ENCODE results near the gene APLP2. TPM values are rescaled to one million over a fixed set of nuclear protein-coding genes. Genes with fewer than 3 reads are reported as not detected.

APLP2 gene
- total RNA-seq, 2 experiments from 2014 or later = 18.9 to 19.8 TPM

DNA sequence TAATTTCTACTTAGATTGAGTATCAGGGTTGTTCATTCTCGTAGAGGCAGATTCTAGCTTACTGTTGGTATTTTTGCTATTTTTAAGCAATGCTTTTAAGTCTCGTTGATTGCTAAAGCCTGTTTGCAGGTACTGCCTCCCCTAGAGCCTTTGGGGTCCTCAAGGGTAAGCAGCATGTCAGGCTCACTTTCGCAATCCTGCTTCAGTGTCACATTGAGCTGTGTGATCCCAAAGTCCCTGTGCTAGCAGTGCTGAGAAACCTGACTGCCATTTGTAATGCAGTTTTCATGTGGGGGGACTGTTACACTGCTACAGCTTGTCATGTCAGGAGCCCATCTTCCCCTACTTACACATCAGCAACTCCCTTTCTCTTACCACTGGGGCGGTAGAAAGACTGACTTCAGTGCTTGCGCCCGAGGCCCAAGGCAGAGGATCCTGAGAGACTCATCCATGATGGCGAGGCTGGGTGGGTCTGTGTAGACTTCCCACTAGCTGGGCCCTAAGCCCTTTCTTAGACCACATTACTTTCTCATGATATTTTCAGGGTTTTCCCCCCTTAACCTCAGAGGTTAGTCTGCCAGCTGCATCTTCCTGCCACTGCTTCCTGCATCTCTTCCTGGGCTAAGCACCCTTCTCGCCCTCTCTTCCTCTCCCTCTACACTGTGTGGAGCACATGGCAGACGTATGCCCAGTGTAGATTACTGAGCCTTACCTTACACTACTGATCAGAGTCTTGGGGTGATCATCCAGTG lies 49.1 kb downstream of the APLP2 start:
- DNase-seq = peak; percentile 18
- Mint-ChIP-seq H3K4me1 (peaks cover 41% of the 10 kb centered on the region), H3K4me3 (no peak overlapping the region), H3K9me3 (no peaks in the 10 kb centered on the region), H3K36me3 (ENCODE audit: low read depth) (peaks cover 9% of the 10 kb centered on the region), H3K27me3 (peaks cover 29% of the 10 kb centered on the region), H3K27ac (no peak overlapping the region)
- CTCF ChIA-PET = interaction anchor here (0.6 to 0.9 kb wide), 3 partner anchors 74 to 113 kb away, joined by 3 to 5 read pairs (median 5); no protein-coding TSS in a partner anchor
- POLR2A ChIA-PET = no interaction called here

- Mint-ChIP-seq H3K36me3 (ENCODE audit: low read depth) (peaks cover 9% of the 10 kb centered on the region), H3K4me3 (no peak overlapping the region), H3K9me3 (no peaks in the 10 kb centered on the region), H3K27me3 (peaks cover 30% of the 10 kb centered on the region), H3K27ac (no peak overlapping the region), H3K4me1 (peaks cover 41% of the 10 kb centered on the region)
- POLR2A ChIA-PET = no interaction called here
- CTCF ChIA-PET = interaction anchor here (1.0 kb wide), 1 partner anchor 13 kb away, joined by 5 read pairs; no protein-coding TSS in a partner anchor
- DNase-seq = no peak
Measured at GRCh38 chr11:130120045-130120444, 50.4 kb downstream of the APLP2 start.

GRCh38 chr11:130121445-130121978 lies 51.8 kb downstream of the APLP2 start:
- H3K9me3 Mint-ChIP-seq = no peaks in the 10 kb centered on the region
- peaks cover 41% of the 10 kb centered on the region for H3K4me1 Mint-ChIP-seq
- CTCF ChIA-PET = interaction anchor here (1.4 to 1.8 kb wide), 2 partner anchors 10 to 198 kb away, joined by 3 to 6 read pairs; no protein-coding TSS in a partner anchor
- DNase-seq = peak; percentile 21
- peaks cover 9% of the 10 kb centered on the region for H3K36me3 Mint-ChIP-seq (ENCODE audit: low read depth)
- peaks cover 23% of the 10 kb centered on the region for H3K27me3 Mint-ChIP-seq
- POLR2A ChIA-PET = no interaction called here
- H3K27ac Mint-ChIP-seq = no peak overlapping the region
- no peak overlapping the region for H3K4me3 Mint-ChIP-seq

- no peaks in the 10 kb centered on the region for H3K9me3 Mint-ChIP-seq
- no peak overlapping the region for H3K27ac Mint-ChIP-seq
- CTCF ChIA-PET = interaction anchor here (0.6 to 1.8 kb wide), 4 partner anchors 10 to 247 kb away, joined by 3 to 6 read pairs (median 3); no protein-coding TSS in a partner anchor
- H3K27me3 Mint-ChIP-seq = peaks cover 23% of the 10 kb centered on the region
- H3K36me3 Mint-ChIP-seq (ENCODE audit: low read depth) = peaks cover 9% of the 10 kb centered on the region
- POLR2A ChIA-PET = no interaction called here
- DNase-seq = no peak
- peaks cover 41% of the 10 kb centered on the region for H3K4me1 Mint-ChIP-seq
- H3K4me3 Mint-ChIP-seq = no peak overlapping the region
Measured at GRCh38 chr11:130122141-130122575, 52.5 kb downstream of the APLP2 start.

GRCh38 chr11:130123414-130124040 lies 53.8 kb downstream of the APLP2 start:
- ChIA-PET POLR2A (no interaction called here), CTCF (no interaction called here)
- peaks cover 23% of the 10 kb centered on the region for H3K27me3 Mint-ChIP-seq
- H3K36me3 Mint-ChIP-seq (ENCODE audit: low read depth) = peaks cover 9% of the 10 kb centered on the region
- H3K4me1 Mint-ChIP-seq = peaks cover 35% of the 10 kb centered on the region
- H3K27ac Mint-ChIP-seq = no peak overlapping the region
- no peaks in the 10 kb centered on the region for H3K9me3 Mint-ChIP-seq
- no peak for DNase-seq
- no peak overlapping the region for H3K4me3 Mint-ChIP-seq

DNA sequence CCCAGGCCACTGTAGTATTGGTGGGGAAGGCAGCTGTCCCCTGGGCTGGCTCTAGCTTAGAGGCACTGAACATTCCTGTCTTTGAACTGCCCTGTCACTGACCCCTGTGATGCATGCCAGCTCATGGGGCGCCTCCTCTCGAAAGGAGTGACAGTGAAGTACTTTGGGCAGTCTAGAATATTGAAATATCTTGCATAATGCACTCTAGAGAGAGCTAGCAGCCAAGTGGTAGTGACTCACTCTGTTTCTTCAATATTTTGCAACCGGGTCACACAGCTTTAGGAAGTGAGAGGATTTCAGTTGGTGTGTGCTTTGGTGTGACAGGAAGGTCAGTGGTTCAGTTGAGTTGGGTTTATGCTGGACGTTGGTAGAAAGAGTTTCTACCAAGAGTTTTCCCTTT lies 54.4 kb downstream of the APLP2 start:
- no peak for DNase-seq
- Mint-ChIP-seq H3K27ac (no peak overlapping the region), H3K9me3 (no peaks in the 10 kb centered on the region), H3K4me3 (no peak overlapping the region), H3K36me3 (ENCODE audit: low read depth) (peaks cover 9% of the 10 kb centered on the region), H3K4me1 (peaks cover 29% of the 10 kb centered on the region), H3K27me3 (peaks cover 22% of the 10 kb centered on the region)
- ChIA-PET CTCF (no interaction called here), POLR2A (no interaction called here)

GRCh38 chr11:130125638-130126037 lies 55.9 kb downstream of the APLP2 start:
- Mint-ChIP-seq H3K9me3 (no peaks in the 10 kb centered on the region), H3K27ac (no peak overlapping the region), H3K27me3 (peaks cover 9% of the 10 kb centered on the region), H3K4me1 (peaks cover 22% of the 10 kb centered on the region), H3K4me3 (no peak overlapping the region), H3K36me3 (ENCODE audit: low read depth) (peaks cover 9% of the 10 kb centered on the region)
- ChIA-PET CTCF (no interaction called here), POLR2A (no interaction called here)
- DNase-seq = no peak

GRCh38 chr11:130126516-130126915 lies 56.8 kb downstream of the APLP2 start:
- H3K36me3 Mint-ChIP-seq (ENCODE audit: low read depth) = peaks cover 9% of the 10 kb centered on the region
- CTCF ChIA-PET = no interaction called here

DNA sequence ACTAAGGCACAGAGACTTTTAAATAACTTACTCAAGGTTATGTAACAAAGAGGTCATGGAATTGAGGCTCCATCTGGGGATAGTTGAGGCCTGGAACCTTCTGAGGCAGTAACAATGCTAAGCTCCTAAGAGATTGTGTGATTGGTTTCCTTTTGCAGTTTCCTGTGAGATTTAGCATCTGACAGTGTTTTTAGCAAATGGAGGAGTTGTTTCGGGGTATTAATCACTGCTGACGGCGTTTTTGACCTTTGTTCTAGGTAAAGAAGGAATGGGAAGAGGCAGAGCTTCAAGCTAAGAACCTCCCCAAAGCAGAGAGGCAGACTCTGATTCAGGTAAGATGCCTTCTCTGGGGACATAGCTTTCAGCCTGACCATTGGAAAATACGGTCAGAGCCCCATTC lies 57.8 kb downstream of the APLP2 start:
- Mint-ChIP-seq H3K27ac (no peak overlapping the region), H3K4me1 (peaks cover 3% of the 10 kb centered on the region), H3K4me3 (no peak overlapping the region), H3K9me3 (no peaks in the 10 kb centered on the region), H3K27me3 (peaks cover 4% of the 10 kb centered on the region), H3K36me3 (ENCODE audit: low read depth) (peaks cover 4% of the 10 kb centered on the region)
- no peak for DNase-seq
- ChIA-PET POLR2A (interaction anchor here (0.7 kb wide), 1 partner anchor 214 kb away, joined by 3 read pairs; no protein-coding TSS in a partner anchor), CTCF (interaction anchor here (0.6 to 1.2 kb wide), 4 partner anchors 10 to 728 kb away, joined by 3 read pairs; no protein-coding TSS in a partner anchor)

More at GRCh38 chr11:130126516-130126915, 56.8 kb downstream of the APLP2 start:
- Mint-ChIP-seq H3K9me3 (no peaks in the 10 kb centered on the region), H3K4me1 (peaks cover 13% of the 10 kb centered on the region), H3K27ac (no peak overlapping the region), H3K4me3 (no peak overlapping the region), H3K27me3 (peaks cover 7% of the 10 kb centered on the region)
- DNase-seq = no peak
- POLR2A ChIA-PET = no interaction called here

DNA sequence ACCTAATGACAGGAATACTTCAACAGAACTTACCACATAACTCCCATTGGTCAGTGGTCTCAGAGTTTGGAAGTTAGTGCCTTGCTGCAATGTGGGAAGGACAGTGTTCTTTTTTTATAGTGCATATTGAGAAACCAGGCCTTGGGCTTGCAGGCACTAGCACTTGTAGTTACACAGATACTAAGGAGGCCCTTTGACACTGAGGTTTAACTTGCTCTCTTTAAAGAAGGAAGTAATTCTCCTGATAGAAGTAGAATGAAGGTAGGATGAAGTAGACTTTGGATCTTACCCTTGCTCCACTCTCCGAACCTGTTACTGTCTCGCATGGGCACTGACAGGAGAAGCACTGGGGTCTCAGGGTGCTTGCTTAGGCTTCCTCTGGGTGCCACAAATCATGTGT lies 58.9 kb downstream of the APLP2 start:
- DNase-seq = no peak
- Mint-ChIP-seq H3K9me3 (no peaks in the 10 kb centered on the region), H3K27ac (no peak overlapping the region), H3K4me3 (no peak overlapping the region), H3K36me3 (ENCODE audit: low read depth) (peaks cover 2% of the 10 kb centered on the region), H3K4me1 (no peaks in the 10 kb centered on the region), H3K27me3 (peaks cover 4% of the 10 kb centered on the region)
- CTCF ChIA-PET = interaction anchor here (0.8 to 1.2 kb wide), 2 partner anchors 9 to 201 kb away, joined by 3 to 4 read pairs; no protein-coding TSS in a partner anchor
- POLR2A ChIA-PET = no interaction called here

GRCh38 chr11:130129922-130130321 lies 60.2 kb downstream of the APLP2 start:
- ChIA-PET POLR2A (no interaction called here), CTCF (interaction anchor here (1.2 to 3.6 kb wide), 2 partner anchors 128 to 208 kb away, joined by 3 to 15 read pairs; no protein-coding TSS in a partner anchor)
- Mint-ChIP-seq H3K27ac (no peak overlapping the region), H3K4me1 (no peaks in the 10 kb centered on the region), H3K27me3 (no peaks in the 10 kb centered on the region), H3K36me3 (ENCODE audit: low read depth) (no peaks in the 10 kb centered on the region), H3K4me3 (no peak overlapping the region), H3K9me3 (no peaks in the 10 kb centered on the region)
- no peak for DNase-seq

GRCh38 chr11:130131961-130132850 lies 62.5 kb downstream of the APLP2 start:
- H3K4me1 Mint-ChIP-seq = no peaks in the 10 kb centered on the region
- POLR2A ChIA-PET = interaction anchor here (0.6 kb wide), 1 partner anchor 128 kb away, joined by 7 read pairs; no protein-coding TSS in a partner anchor
- H3K36me3 Mint-ChIP-seq (ENCODE audit: low read depth) = no peaks in the 10 kb centered on the region
- no peaks in the 10 kb centered on the region for H3K27me3 Mint-ChIP-seq
- DNase-seq = peak; percentile 66
- H3K4me3 Mint-ChIP-seq = no peak overlapping the region
- no peaks in the 10 kb centered on the region for H3K9me3 Mint-ChIP-seq
- no peak overlapping the region for H3K27ac Mint-ChIP-seq
- CTCF ChIA-PET = interaction anchor here (0.5 to 3.6 kb wide), 19 partner anchors 10 to 692 kb away, joined by 3 to 15 read pairs (median 4); no protein-coding TSS in a partner anchor

Data from activated CD4-positive, alpha-beta T cell treated with anti-CD3 and anti-CD28 coated beads, Interleukin-2, amount 10 ng/mL, durations not matched to agents 7 days and 5 days (primary cell).